ENCODE measurements around the gene CSGALNACT2.

GRCh38 chr10:43226441-43226840, 88.2 kb downstream of the CSGALNACT2 start:
- TF ChIP-seq, protein P1, sequence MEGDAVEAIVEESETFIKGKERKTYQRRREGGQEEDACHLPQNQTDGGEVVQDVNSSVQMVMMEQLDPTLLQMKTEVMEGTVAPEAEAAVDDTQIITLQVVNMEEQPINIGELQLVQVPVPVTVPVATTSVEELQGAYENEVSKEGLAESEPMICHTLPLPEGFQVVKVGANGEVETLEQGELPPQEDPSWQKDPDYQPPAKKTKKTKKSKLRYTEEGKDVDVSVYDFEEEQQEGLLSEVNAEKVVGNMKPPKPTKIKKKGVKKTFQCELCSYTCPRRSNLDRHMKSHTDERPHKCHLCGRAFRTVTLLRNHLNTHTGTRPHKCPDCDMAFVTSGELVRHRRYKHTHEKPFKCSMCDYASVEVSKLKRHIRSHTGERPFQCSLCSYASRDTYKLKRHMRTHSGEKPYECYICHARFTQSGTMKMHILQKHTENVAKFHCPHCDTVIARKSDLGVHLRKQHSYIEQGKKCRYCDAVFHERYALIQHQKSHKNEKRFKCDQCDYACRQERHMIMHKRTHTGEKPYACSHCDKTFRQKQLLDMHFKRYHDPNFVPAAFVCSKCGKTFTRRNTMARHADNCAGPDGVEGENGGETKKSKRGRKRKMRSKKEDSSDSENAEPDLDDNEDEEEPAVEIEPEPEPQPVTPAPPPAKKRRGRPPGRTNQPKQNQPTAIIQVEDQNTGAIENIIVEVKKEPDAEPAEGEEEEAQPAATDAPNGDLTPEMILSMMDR (IDR thresholded peaks at IDR 0.05; ENCODE audit: poor library complexity), result no peak
- no peak for TF ChIP-seq EZH2 (IDR thresholded peaks at IDR 0.05; ENCODE audit: borderline replicate concordance)
